Endothelial cell of umbilical vein (primary cell): Measurements from ENCODE around the gene IGSF22. TPM values are rescaled to one million over a fixed set of nuclear protein-coding genes. Genes with fewer than 3 reads are reported as not detected.

ENCODE experiments used
- BruUV-seq: library from RNA; stranded (reverse); fragments of 400-500 nt; replicated peaks from 2 replicates; lab custom pipeline; 2021; lab: Mats Ljungman, UMichigan
- CTCF ChIA-PET: fragments of 300-600, 350-600 bp; sonication (Branson Sonifier 250); formaldehyde crosslinking; loops from one replicate; lab custom pipeline; 2021; ENCODE audit warnings: antibody characterized with exemption, inconsistent platforms; lab: Charles Lee
- POLR2A ChIA-PET: fragments of 300-600, 350-600 bp; sonication (Branson Sonifier 250); formaldehyde crosslinking; loops from one replicate; lab custom pipeline; 2021; ENCODE audit warnings: antibody characterized with exemption, inconsistent platforms; lab: Charles Lee
- DNase-seq: peaks from one replicate; pipeline ENCODE4 v3.0.0-alpha.2; 2011; ENCODE audit warnings: low read depth, low spot score
- FAIRE-seq: peaks from 2 replicates; lab custom pipeline; 2011; peaks lifted over from hg19 to GRCh38; lab: Jason Lieb, UNC
- H2AFZ ChIP-seq: 2 replicates; pipeline ENCODE4 v1.6.0; 2012; ENCODE audit warnings: low read depth, low read length, control low read depth, inconsistent platforms
- H3K27ac ChIP-seq: 2 replicates; pipeline ENCODE4 v1.5.1; 2011; ENCODE audit warnings: low read depth, mild to moderate bottlenecking, control low read depth, low read length, moderate library complexity; ENCODE audit not compliant: insufficient read depth
- H3K27me3 ChIP-seq, 2 experiments: 2 replicates each; pipeline versions ENCODE4 v1.6.0 to v1.6.1; 2011; ENCODE audit warnings: low read length in 2 of 2, mixed read lengths in 1 of 2; ENCODE audit not compliant: control insufficient read depth in 2 of 2, insufficient read depth in 2 of 2
- H3K36me3 ChIP-seq, 2 experiments: 2 replicates in 1 of 2; 3 replicates in 1 of 2; pipeline ENCODE4 v1.5.1; 2011; ENCODE audit warnings: low read length in 2 of 2, mild to moderate bottlenecking in 1 of 2, moderate library complexity in 1 of 2; ENCODE audit not compliant: control insufficient read depth in 2 of 2, insufficient read depth in 2 of 2; ENCODE audit errors: extremely low read depth in 1 of 2
- H3K4me1 ChIP-seq: 3 replicates; pipeline ENCODE4 v1.5.1; 2011; ENCODE audit warnings: mild to moderate bottlenecking, low read length; ENCODE audit not compliant: control insufficient read depth, insufficient read depth; ENCODE audit errors: extremely low read depth
- H3K4me2 ChIP-seq: 2 replicates; pipeline ENCODE4 v1.6.1; 2011; ENCODE audit warnings: low read length, control low read depth, mixed read lengths; ENCODE audit not compliant: insufficient read depth
- H3K4me3 ChIP-seq, 3 experiments: fragments of 200-600 bp in 1 of 3; sonication (generic), shearing (Covaris generic) in 1 of 3; replicated peaks in 1 of 3; 2 replicates each; pipeline ENCODE4 v1.5.1; 2011 to 2016; ENCODE audit warnings: control low read depth in 3 of 3, low read length in 3 of 3, mild to moderate bottlenecking in 2 of 3, inconsistent platforms in 1 of 3, low read depth in 1 of 3, moderate library complexity in 1 of 3; ENCODE audit not compliant: insufficient read depth in 1 of 3
- H3K79me2 ChIP-seq: 2 replicates; pipeline ENCODE4 v1.6.0; 2012; ENCODE audit warnings: low read length, inconsistent platforms; ENCODE audit not compliant: control insufficient read depth, insufficient read depth
- H3K9ac ChIP-seq: replicated peaks from 2 replicates; pipeline ENCODE3; 2011; ENCODE audit warnings: low read length, control low read depth; ENCODE audit not compliant: insufficient read depth; ENCODE audit errors: extremely low read depth
- H3K9me1 ChIP-seq: replicated peaks from 3 replicates; pipeline ENCODE4 v1.6.0; 2011; ENCODE audit warnings: mild to moderate bottlenecking, low read length; ENCODE audit not compliant: control insufficient read depth, insufficient read depth; ENCODE audit errors: extremely low read depth
- H3K9me3 ChIP-seq: replicated peaks from 2 replicates; pipeline ENCODE4 v1.5.1; 2012; ENCODE audit warnings: low read length, inconsistent platforms; ENCODE audit not compliant: control insufficient read depth, insufficient read depth
- H4K20me1 ChIP-seq: replicated peaks from 2 replicates; pipeline ENCODE3; 2011; ENCODE audit warnings: mild to moderate bottlenecking, low read length; ENCODE audit not compliant: control insufficient read depth, insufficient read depth; ENCODE audit errors: extremely low read depth
- EZH2 ChIP-seq: IDR thresholded peaks from 2 replicates; pipeline ENCODE4 v1.6.1; 2012; ENCODE audit warnings: borderline replicate concordance, low read depth, mild to moderate bottlenecking, moderate library complexity, low read length, inconsistent platforms; ENCODE audit not compliant: severe bottlenecking
- FOS ChIP-seq: IDR thresholded peaks from 2 replicates; pipeline ENCODE4 v1.6.1; 2011; ENCODE audit warnings: mild to moderate bottlenecking, low read length, moderate library complexity, borderline replicate concordance; ENCODE audit not compliant: insufficient read depth
- GATA2 ChIP-seq: IDR thresholded peaks from 2 replicates; pipeline ENCODE4 v1.7.0; 2011; ENCODE audit warnings: low read depth, mild to moderate bottlenecking, moderate library complexity, mixed read lengths, low read length; ENCODE audit not compliant: insufficient read length, insufficient read depth
- JUN ChIP-seq: IDR thresholded peaks from 2 replicates; pipeline ENCODE4 v1.6.1; 2011; ENCODE audit warnings: borderline replicate concordance, low read depth; ENCODE audit not compliant: insufficient read length, insufficient read depth
- MYC ChIP-seq: IDR thresholded peaks from one replicate; pipeline ENCODE4 v1.6.1; 2011; ENCODE audit warnings: mild to moderate bottlenecking, low read depth, low read length
- POLR2A ChIP-seq: IDR thresholded peaks from 2 replicates; pipeline ENCODE4 v1.6.1; 2012; ENCODE audit warnings: low read depth, mild to moderate bottlenecking, control low read depth, low read length
- POLR2AphosphoS5 ChIP-seq: IDR thresholded peaks from 2 replicates; pipeline ENCODE4 v1.6.1; 2012; ENCODE audit warnings: low read depth, mild to moderate bottlenecking, control low read depth, low read length, moderate library complexity; ENCODE audit not compliant: insufficient read depth
- dilution Hi-C: fragments of 300-500 bp; cut with MboI; formaldehyde crosslinking; loops from one replicate; pipeline ENCODE4 v1.15.0; 2019; ENCODE audit warnings: low sequenced_read_pairs; ENCODE audit not compliant: extremely low pct_ligation_motif_present
- intact Hi-C: fragments of 100-400 bp; cut with micrococcal nuclease; formaldehyde crosslinking; loops from one replicate; pipeline ENCODE4 v1.10.0; 2022
- polyA plus RNA-seq, 4 experiments: library from polyadenylated mRNA; depleted of rRNA in 3 of 4; stranded (reverse) in 3 of 4; unstranded in 1 of 4; fragments of >200 nt; gene quantifications; 2 replicates each; pipeline versions ENCODE4 v1.2.1 to v1.2.3, GENCODE V29; 2011 to 2012; ENCODE audit warnings: missing spikeins in 1 of 4
- total RNA-seq: library from RNA; stranded (reverse); gene quantifications from 2 replicates; pipeline ENCODE4 v1.2.3, GENCODE V29; 2021
- TF ChIP-seq, protein P1 (sequence below), 2 donors: IDR thresholded peaks; 1 replicate in 1 of 2; 2 replicates in 1 of 2; pipeline ENCODE4 v1.5.1; 2011; ENCODE audit warnings: low read length in 2 of 2, mild to moderate bottlenecking in 2 of 2, moderate library complexity in 2 of 2, control low read depth in 1 of 2, inconsistent platforms in 1 of 2, low read depth in 1 of 2; ENCODE audit not compliant: insufficient read depth in 1 of 2; ENCODE audit errors: extremely low read depth in 1 of 2
- TF ChIP-seq, protein P2 (sequence below): IDR thresholded peaks from 2 replicates; pipeline ENCODE4 v1.6.1; 2011; ENCODE audit not compliant: insufficient read depth, insufficient read length

IGSF22 gene
- total and polyA plus RNA-seq, 2 donors (not counting 3 experiments of a cell fraction or from before 2014, with no cell fraction given), result not detected

DNA sequence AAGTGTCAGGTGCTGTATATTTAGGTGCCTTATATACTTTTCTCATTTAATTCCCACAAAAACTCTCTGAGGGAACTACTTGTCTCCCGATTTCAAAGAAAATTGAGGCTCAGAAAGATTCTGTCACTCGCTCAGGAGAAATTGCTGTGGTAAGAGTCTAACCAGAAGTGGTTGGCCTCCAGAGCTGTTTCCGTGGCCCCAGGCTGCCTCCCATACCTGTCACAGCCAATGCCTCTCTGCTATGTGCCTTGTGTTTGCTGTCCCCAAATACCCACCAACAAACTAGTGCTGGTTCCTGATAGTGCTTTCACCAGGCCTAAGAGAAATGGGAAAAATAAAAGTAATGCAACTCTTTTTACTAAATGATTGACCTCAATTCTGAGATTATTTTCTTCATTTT is 48.4 kb downstream of the IGSF22 start:
- no peak overlapping the region for H3K9ac ChIP-seq
- no peak for FAIRE-seq
- no TSS peak for BruUV-seq
- dilution Hi-C loops, result no loop called here
- H3K27me3 ChIP-seq, result no peaks in the 10 kb centered on the region
- H4K20me1 ChIP-seq, result no peaks in the 10 kb centered on the region
- H3K79me2 ChIP-seq, result no peaks in the 10 kb centered on the region
- no peaks in the 10 kb centered on the region for H3K9me1 ChIP-seq
- intact Hi-C loops, result no loop called here
- no peak for TF ChIP-seq MYC
- TF ChIP-seq, protein P1, sequence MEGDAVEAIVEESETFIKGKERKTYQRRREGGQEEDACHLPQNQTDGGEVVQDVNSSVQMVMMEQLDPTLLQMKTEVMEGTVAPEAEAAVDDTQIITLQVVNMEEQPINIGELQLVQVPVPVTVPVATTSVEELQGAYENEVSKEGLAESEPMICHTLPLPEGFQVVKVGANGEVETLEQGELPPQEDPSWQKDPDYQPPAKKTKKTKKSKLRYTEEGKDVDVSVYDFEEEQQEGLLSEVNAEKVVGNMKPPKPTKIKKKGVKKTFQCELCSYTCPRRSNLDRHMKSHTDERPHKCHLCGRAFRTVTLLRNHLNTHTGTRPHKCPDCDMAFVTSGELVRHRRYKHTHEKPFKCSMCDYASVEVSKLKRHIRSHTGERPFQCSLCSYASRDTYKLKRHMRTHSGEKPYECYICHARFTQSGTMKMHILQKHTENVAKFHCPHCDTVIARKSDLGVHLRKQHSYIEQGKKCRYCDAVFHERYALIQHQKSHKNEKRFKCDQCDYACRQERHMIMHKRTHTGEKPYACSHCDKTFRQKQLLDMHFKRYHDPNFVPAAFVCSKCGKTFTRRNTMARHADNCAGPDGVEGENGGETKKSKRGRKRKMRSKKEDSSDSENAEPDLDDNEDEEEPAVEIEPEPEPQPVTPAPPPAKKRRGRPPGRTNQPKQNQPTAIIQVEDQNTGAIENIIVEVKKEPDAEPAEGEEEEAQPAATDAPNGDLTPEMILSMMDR (IDR thresholded peaks at IDR 0.05; ENCODE audit: extremely low read depth in 1 of 2, insufficient read depth in 1 of 2, low read depth in 1 of 2, low read length in 2 of 2), result no peak
- TF ChIP-seq FOS, result no peak
- TF ChIP-seq, protein P2, sequence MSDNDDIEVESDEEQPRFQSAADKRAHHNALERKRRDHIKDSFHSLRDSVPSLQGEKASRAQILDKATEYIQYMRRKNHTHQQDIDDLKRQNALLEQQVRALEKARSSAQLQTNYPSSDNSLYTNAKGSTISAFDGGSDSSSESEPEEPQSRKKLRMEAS, result no peak
- TF ChIP-seq GATA2, result no peak
- TF ChIP-seq POLR2A, result no peak
- no peak for TF ChIP-seq JUN
- no peak for TF ChIP-seq POLR2AphosphoS5
- no peak for TF ChIP-seq EZH2
- POLR2A ChIA-PET, result no interaction called here
- no peak overlapping the region for H3K27ac ChIP-seq
- H3K4me2 ChIP-seq, result no peak overlapping the region
- no peaks in the 10 kb centered on the region for H3K9me3 ChIP-seq
- H2AFZ ChIP-seq, result no peak overlapping the region
- no peaks in the 10 kb centered on the region for H3K36me3 ChIP-seq
- H3K4me1 ChIP-seq, result no peaks in the 10 kb centered on the region
- DNase-seq, result no peak
- CTCF ChIA-PET, result no interaction called here
- H3K4me3 ChIP-seq, result no peak overlapping the region
